Middle frontal gyrus (tissue), 1 donor: ENCODE data around the gene IL17A.
"Not testable (repeated sequence)": the region's sequence is repeated elsewhere in the genome, so short reads cannot be mapped to it uniquely, and the experiment has no call there.

Experiments used
- DNase-seq: peaks from one replicate; pipeline ENCODE4 v3.0.0-alpha.2; 2015; ENCODE audit warnings: low spot score; ENCODE audit errors: extremely low spot score

IL17A gene

GRCh38 chr6:52162940-52163908 lies 23.0 kb upstream of the IL17A start:
- DNase-seq, result no peak

DNA sequence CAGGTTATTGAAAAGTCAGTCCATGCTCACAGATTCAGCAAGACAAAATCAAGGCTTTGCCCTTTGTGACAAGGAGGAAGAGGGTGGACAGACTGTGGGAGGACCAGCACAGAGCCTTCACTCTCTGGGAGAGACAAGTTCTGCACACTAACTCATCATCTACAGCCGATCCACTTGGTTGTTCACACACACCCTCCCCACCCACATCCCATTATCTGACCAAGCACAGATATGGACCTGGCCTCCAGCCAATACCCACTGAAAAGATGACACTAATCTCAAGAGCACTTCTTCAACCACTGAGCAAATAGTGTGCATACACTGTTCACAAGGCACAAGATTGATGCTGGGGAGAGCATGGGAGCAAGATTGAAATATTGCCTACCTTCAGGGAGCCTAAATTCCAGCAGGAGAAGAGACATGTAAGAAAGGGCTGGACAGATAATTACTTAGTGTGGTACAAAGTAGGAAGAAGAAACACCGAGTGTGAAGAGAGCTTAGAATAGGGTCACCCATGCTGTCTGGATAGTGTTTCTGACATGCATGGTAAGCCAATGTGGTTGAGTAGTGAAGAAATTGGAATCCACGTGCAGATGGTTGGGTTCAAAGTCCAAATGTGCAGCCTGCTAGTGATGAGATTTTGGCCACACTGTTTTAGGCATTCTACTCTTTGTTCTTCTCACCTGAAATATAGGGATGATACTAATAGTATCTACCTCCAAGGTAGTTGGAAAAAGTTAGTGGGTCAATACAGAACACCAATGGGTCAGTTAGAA lies 21.7 kb upstream of the IL17A start:
- DNase-seq, result no peak

- no peak for DNase-seq
These were observed 18.9 kb upstream of the IL17A start for GRCh38 chr6:52167267-52167666.

GRCh38 chr6:52168351-52168750 lies 17.8 kb upstream of the IL17A start:
- DNase-seq, result not testable (repeated sequence)

DNA sequence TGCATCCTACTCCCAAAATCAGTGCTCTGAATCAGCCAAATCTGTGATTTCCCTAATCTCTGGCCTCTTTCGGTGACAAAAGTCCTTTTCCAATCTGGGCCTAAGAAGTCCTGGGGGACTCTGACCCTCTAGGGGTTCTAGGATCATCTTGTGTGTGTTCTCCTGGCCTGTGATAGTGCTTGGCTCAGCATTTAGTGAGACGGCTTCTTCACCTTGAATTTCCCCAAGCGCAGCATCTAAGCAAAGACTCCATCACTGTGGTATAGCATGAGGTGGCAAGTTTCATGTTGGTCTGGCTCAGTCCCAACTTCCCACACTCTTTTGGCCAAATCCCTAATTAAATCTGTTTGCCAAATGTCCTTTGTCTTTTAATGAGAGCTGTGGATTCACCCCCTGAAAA lies 12.1 kb upstream of the IL17A start:
- no peak for DNase-seq

- DNase-seq, result no peak
These were observed 9.6 kb upstream of the IL17A start for GRCh38 chr6:52176550-52176949.

DNA sequence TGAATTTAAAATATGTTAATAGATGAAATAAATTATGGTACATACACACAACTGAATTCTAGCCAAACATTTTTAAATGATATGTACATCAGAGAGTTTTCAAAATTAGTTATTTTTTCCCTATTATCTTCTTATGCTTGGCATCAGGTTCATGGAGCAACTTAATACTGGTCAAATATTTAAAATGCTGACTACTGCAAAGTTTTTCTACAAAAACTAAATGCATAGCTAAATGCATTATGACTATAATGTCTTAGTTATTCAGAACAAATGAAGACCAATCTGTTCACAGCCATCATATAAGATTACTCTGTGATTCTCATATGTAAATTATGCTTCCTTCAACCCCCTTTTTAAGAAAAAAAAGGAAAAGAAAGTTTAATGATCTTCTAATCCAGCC lies 8.2 kb upstream of the IL17A start:
- DNase-seq, result no peak

- DNase-seq, result no peak
These were observed 5.2 kb upstream of the IL17A start for GRCh38 chr6:52180787-52181558.

DNA sequence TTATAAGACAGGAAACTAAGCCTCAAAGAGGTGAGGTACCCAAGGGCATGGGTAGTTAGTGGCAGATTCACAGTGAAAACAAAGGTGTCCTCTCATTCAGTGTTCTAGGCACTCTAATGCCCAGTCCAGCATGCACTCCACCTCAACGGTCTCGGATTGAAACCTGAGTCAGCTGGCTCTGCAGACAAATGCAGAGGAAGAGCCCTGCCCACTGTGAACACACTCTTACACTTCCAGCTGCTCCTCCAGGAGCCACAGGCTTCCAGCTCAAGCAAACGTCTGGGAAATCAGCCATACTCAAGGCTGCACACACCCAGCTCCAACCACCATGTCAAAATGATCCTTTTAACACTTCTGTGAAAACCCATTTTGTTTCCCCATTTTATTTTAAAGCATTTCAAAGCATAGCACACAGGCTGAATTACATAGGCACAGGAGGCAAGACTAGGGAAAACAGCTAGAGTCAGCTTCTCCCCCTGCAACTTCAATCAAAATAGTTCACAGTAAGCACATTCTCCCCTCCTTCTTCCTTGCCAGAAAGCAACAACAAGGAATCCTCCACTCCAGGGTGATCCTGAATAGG lies 3.0 kb upstream of the IL17A start:
- no peak for DNase-seq

- DNase-seq, result no peak
These were observed 305 bp downstream of the IL17A start for GRCh38 chr6:52186480-52186879.

GRCh38 chr6:52187098-52187497 lies 923 bp downstream of the IL17A start:
- DNase-seq, result no peak

DNA sequence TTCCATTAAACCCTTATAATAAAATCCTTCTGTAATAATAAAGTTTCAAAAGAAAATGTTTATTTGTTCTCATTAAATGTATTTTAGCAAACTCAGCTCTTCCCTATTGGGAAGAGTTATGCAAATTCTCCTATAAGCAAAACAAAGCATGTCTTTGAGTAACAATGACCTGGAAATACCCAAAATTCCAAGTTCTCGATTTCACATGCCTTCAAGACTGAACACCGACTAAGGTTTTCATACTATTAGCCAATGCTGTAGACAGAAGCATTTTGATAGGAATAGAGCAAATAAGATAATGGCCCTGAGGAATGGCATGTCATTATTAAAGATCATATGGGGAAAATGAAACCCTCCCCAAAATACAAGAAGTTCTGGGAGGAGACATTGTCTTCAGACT lies 3.8 kb downstream of the IL17A start:
- DNase-seq, result no peak

DNA sequence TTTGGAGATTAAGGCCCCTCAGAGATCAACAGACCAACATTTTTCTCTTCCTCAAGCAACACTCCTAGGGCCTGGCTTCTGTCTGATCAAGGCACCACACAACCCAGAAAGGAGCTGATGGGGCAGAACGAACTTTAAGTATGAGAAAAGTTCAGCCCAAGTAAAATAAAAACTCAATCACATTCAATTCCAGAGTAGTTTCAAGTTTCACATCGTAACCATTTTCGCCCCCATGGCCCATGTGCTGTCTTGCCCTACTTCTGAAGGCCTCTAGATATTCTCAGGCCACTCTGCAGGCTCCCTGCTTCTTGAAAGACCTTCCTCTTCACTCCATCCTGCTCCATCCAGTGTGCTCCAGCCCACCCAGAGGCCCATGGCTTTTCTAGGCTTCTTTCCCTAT lies 4.2 kb downstream of the IL17A start:
- DNase-seq, result no peak

- no peak for DNase-seq
These were observed 5.6 kb downstream of the IL17A start for GRCh38 chr6:52191824-52192223.

GRCh38 chr6:52195886-52196285 lies 9.7 kb downstream of the IL17A start:
- DNase-seq, result no peak

- DNase-seq, result not testable (repeated sequence)
These were observed 13.9 kb downstream of the IL17A start for GRCh38 chr6:52200088-52200487.

- DNase-seq, result no peak
These were observed 14.9 kb downstream of the IL17A start for GRCh38 chr6:52201046-52201445.

DNA sequence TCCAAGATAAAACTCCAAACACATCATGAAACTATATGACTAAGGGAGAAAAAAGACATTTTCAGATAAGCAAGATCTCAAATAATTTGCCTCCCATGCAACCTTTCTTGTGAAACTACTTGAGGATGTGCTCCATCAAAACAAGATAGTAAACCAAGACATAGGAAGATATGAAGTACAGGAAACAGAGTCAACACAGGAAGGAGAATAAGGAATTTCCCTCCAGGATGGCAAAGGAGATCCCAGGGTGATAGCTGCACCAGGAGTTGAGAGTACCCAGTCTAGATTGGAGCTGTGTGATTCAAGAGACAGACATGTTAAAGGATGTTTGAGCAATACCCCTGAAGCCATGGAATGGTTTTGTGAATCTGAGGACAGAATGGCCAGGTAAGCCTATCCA lies 15.3 kb downstream of the IL17A start:
- no peak for DNase-seq

GRCh38 chr6:52207066-52207465 lies 20.9 kb downstream of the IL17A start:
- DNase-seq, result no peak

DNA sequence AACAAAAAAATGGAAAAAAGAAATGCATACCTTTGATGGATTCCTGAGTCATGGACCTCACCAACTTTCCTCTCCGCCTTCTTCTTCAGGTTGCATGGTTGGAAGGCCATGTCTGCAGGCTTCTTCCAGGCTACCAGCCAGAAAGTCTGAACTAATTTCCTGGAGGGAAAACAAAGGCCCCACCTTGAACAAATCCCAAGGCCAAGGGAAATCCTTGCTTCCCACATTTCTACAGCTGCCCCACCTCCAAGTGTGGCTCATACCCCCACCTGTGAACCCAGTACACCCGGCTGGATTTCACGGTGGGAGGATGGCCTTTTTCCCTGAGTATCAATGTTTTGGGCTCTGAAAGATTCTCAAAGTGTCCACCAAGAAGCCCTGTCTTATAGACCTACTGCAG lies 22.4 kb downstream of the IL17A start:
- no peak for DNase-seq

GRCh38 chr6:52209770-52210169 lies 23.6 kb downstream of the IL17A start:
- DNase-seq, result no peak
